Neural progenitor cell (in vitro differentiated cells): ENCODE measurements around the gene SLC17A6.

Experiments
- EZH2 ChIP-seq: fragments of 200-600 bp; sonication (generic); IDR thresholded peaks from 2 replicates; pipeline ENCODE4 v1.6.1; 2017; ENCODE audit warnings: antibody characterized with exemption, mild to moderate bottlenecking, moderate library complexity
- TF ChIP-seq, protein P1 (sequence below): fragments of 200-600 bp; sonication (generic); IDR thresholded peaks from 2 replicates; pipeline ENCODE4 v1.5.1; 2017; ENCODE audit warnings: antibody characterized with exemption, mild to moderate bottlenecking

DNA sequence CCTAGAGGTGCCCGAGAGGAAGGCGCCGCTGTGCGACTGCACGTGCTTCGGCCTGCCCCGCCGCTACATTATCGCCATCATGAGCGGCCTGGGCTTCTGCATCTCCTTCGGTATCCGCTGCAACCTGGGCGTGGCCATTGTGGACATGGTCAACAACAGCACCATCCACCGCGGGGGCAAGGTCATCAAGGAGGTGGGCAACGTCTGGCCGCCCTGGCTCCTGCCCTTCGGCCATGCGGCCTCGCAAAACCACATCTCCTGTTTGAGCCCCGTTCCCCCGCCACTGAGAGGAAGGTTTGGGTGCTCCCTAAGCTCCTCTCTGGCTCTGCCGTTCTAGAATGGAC is 3.4 kb downstream of the SLC17A6 start:
- TF ChIP-seq EZH2, result no peak
- TF ChIP-seq, protein P1, sequence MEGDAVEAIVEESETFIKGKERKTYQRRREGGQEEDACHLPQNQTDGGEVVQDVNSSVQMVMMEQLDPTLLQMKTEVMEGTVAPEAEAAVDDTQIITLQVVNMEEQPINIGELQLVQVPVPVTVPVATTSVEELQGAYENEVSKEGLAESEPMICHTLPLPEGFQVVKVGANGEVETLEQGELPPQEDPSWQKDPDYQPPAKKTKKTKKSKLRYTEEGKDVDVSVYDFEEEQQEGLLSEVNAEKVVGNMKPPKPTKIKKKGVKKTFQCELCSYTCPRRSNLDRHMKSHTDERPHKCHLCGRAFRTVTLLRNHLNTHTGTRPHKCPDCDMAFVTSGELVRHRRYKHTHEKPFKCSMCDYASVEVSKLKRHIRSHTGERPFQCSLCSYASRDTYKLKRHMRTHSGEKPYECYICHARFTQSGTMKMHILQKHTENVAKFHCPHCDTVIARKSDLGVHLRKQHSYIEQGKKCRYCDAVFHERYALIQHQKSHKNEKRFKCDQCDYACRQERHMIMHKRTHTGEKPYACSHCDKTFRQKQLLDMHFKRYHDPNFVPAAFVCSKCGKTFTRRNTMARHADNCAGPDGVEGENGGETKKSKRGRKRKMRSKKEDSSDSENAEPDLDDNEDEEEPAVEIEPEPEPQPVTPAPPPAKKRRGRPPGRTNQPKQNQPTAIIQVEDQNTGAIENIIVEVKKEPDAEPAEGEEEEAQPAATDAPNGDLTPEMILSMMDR, result no peak
